Transverse colon (tissue), 4 donors: ENCODE data around the gene AVPI1. TPM values are rescaled to one million over a fixed set of nuclear protein-coding genes. Genes with fewer than 3 reads are reported as not detected.

Source experiments
- DNase-seq: peaks from one replicate; pipeline ENCODE4 v3.0.0-alpha.2; 2019
- H3K27ac ChIP-seq, 4 donors: fragments of 200-600 bp; sonication (generic); 2 replicates each; pipeline ENCODE4 v1.5.1; 2016 to 2018; ENCODE audit warnings: inconsistent platforms in 4 of 4
- H3K27me3 ChIP-seq: fragments of 200-600 bp; sonication (generic); 2 replicates; pipeline ENCODE4 v1.5.1; 2017; ENCODE audit warnings: inconsistent platforms
- H3K36me3 ChIP-seq, 4 donors: fragments of 200-600 bp; sonication (generic); 2 replicates each; pipeline ENCODE4 v1.5.1; 2017 to 2019; ENCODE audit warnings: inconsistent platforms in 4 of 4
- H3K4me1 ChIP-seq, 4 donors: fragments of 200-600 bp; sonication (generic); 2 replicates each; pipeline ENCODE4 v1.5.1; 2017 to 2020; ENCODE audit warnings: inconsistent platforms in 4 of 4
- H3K4me3 ChIP-seq, 4 donors: fragments of 200-600 bp; sonication (generic); 1 replicate in 1 of 4; 2 replicates in 3 of 4; pipeline versions ENCODE4 v1.5.1 to v1.6.1; 2017 to 2019; ENCODE audit warnings: inconsistent platforms in 4 of 4
- H3K9me3 ChIP-seq, 2 donors: fragments of 200-600 bp; sonication (generic); 2 replicates each; pipeline ENCODE4 v1.5.1; 2017 to 2019; ENCODE audit warnings: inconsistent platforms in 2 of 2
- EP300 ChIP-seq: sonication (generic); formaldehyde crosslinking; IDR thresholded peaks from one replicate; pipeline ENCODE4 v1.6.1; 2017; ENCODE audit warnings: antibody characterized with exemption, low read depth
- POLR2A ChIP-seq: fragments of 450-650 bp; IDR thresholded peaks from one replicate; pipeline ENCODE4 v1.6.1; 2016; ENCODE audit warnings: antibody characterized with exemption, mild to moderate bottlenecking, moderate library complexity
- POLR2AphosphoS5 ChIP-seq, 3 donors: sonication (generic); formaldehyde crosslinking; IDR thresholded peaks; one replicate each; pipeline ENCODE4 v1.6.1; 2016; ENCODE audit warnings: antibody characterized with exemption in 3 of 3
- WGBS, 2 donors: methylation state at CpG; one replicate each; pipeline ENCODE4 v1.1.5; 2018; ENCODE audit warnings: low coverage in 1 of 2; 5-methylcytosine and 5-hydroxymethylcytosine counted together
- in situ Hi-C, 4 donors: fragments of 200-750 bp; cut with MboI; loops; one replicate each; pipeline versions ENCODE4 v1.15.0 to v1.15.1; 2017; ENCODE audit warnings: low sequenced_read_pairs in 3 of 4, low pct_ligation_motif_present in 1 of 4, low pct_unique_long_range_greater_than_20kb in 1 of 4
- intact Hi-C: fragments of 100-400 bp; cut with DNase I; formaldehyde crosslinking; loops from one replicate; pipeline ENCODE4 v1.15.1; 2023; ENCODE audit warnings: low total_unique reads
- total RNA-seq, 4 donors: library from RNA; depleted of rRNA; stranded (reverse); fragments of >200 nt; gene quantifications; one replicate each; pipeline ENCODE4 v1.1.0, GENCODE V29; 2016
- TF ChIP-seq, protein P1 (sequence below), 5 experiments: fragments of 200-600 bp in 3 of 5; fragments of 450-650 bp in 2 of 5; sonication (generic) in 3 of 5; IDR thresholded peaks; 1 replicate in 2 of 5; 2 replicates in 3 of 5; pipeline ENCODE4 v1.5.1; 2016 to 2017; ENCODE audit warnings: antibody characterized with exemption in 5 of 5, inconsistent platforms in 3 of 5, mild to moderate bottlenecking in 2 of 5, moderate library complexity in 1 of 5

The AVPI1 gene
- total RNA-seq, 4 donors from 2014 or later = 24.3 to 79.3 (median 47.9) TPM

GRCh38 chr10:97682042-97682441, 5.0 kb downstream of the AVPI1 start:
- peaks cover 0 to 9% (median 0%) of the 10 kb centered on the region in 4 donors for H3K36me3 ChIP-seq
- intact Hi-C loops = no loop called here
- no peaks in the 10 kb centered on the region for H3K27me3 ChIP-seq
- no peak overlapping the region for H3K4me3 ChIP-seq
- peak overlapping the region; percentile 90 to 93 (median 92) for H3K27ac ChIP-seq
- 70 to 78% methylated on average over 3 to 4 of the region's 4 CpGs for WGBS, 2 donors
- H3K9me3 ChIP-seq = no peaks in the 10 kb centered on the region
- TF ChIP-seq EP300 (no peak), POLR2AphosphoS5 (IDR thresholded peaks at IDR 0.05) (peak in 1 of 3 donors; percentile 37)
- TF ChIP-seq, protein P1, sequence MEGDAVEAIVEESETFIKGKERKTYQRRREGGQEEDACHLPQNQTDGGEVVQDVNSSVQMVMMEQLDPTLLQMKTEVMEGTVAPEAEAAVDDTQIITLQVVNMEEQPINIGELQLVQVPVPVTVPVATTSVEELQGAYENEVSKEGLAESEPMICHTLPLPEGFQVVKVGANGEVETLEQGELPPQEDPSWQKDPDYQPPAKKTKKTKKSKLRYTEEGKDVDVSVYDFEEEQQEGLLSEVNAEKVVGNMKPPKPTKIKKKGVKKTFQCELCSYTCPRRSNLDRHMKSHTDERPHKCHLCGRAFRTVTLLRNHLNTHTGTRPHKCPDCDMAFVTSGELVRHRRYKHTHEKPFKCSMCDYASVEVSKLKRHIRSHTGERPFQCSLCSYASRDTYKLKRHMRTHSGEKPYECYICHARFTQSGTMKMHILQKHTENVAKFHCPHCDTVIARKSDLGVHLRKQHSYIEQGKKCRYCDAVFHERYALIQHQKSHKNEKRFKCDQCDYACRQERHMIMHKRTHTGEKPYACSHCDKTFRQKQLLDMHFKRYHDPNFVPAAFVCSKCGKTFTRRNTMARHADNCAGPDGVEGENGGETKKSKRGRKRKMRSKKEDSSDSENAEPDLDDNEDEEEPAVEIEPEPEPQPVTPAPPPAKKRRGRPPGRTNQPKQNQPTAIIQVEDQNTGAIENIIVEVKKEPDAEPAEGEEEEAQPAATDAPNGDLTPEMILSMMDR (IDR thresholded peaks at IDR 0.05) = no peak
- in situ Hi-C loops = loop anchor here in 1 of 4 donors (10.0 kb wide), 1 partner anchor 53 kb away; the partner anchor contains the start of gene ZFYVE27
- DNase-seq = peak; percentile 49
- H3K4me1 ChIP-seq = peaks cover 11 to 58% (median 47%) of the 10 kb centered on the region in 4 donors

- in situ Hi-C loops = no loop called here
- Histone ChIP-seq H3K4me3 (no peak overlapping the region), H3K27me3 (no peaks in the 10 kb centered on the region), H3K4me1 (peaks cover 11 to 48% (median 34%) of the 10 kb centered on the region in 4 donors), H3K9me3 (no peaks in the 10 kb centered on the region), H3K36me3 (peaks cover 0 to 26% (median 2%) of the 10 kb centered on the region in 4 donors), H3K27ac (no peak overlapping the region)
- DNase-seq = no peak
- intact Hi-C loops = no loop called here
- TF ChIP-seq POLR2AphosphoS5 (IDR thresholded peaks at IDR 0.05) (peak in 1 of 3 donors; percentile 51), EP300 (no peak)
- 87% methylated on average over 16 of the region's 16 CpGs; no CpG with 5 or more reads in 1 of the 2 donors for whole genome bisulfite sequencing, 2 donors
Measured at GRCh38 chr10:97679594-97679993, 7.4 kb downstream of the AVPI1 start.

GRCh38 chr10:97676770-97677581, 10.1 kb downstream of the AVPI1 start:
- DNase-seq = peak; percentile 53
- no peaks in the 10 kb centered on the region for H3K9me3 ChIP-seq
- peaks cover 0 to 34% (median 8%) of the 10 kb centered on the region in 4 donors for H3K36me3 ChIP-seq
- peak overlapping the region in 1 of 4 donors; percentile 7 for H3K27ac ChIP-seq
- WGBS, 2 donors = 93% methylated on average over 2 of the region's 2 CpGs; no CpG with 5 or more reads in 1 of the 2 donors
- peaks cover 0 to 22% (median 9%) of the 10 kb centered on the region in 4 donors for H3K4me1 ChIP-seq
- H3K27me3 ChIP-seq = no peaks in the 10 kb centered on the region
- intact Hi-C loops = no loop called here
- in situ Hi-C loops = no loop called here
- TF ChIP-seq POLR2AphosphoS5 (IDR thresholded peaks at IDR 0.05) (peak in 1 of 3 donors; percentile 13), POLR2A (no peak), EP300 (no peak)
- TF ChIP-seq, protein P1 (IDR thresholded peaks at IDR 0.05) = peak; percentile 89 to 94 (median 93)
- H3K4me3 ChIP-seq = no peak overlapping the region

- no peak overlapping the region for H3K4me3 ChIP-seq
- intact Hi-C loops = no loop called here
- no peak overlapping the region for H3K27ac ChIP-seq
- WGBS, 2 donors = 78 to 81% methylated on average over 3 to 5 of the region's 9 CpGs
- peaks cover 0 to 34% (median 8%) of the 10 kb centered on the region in 4 donors for H3K36me3 ChIP-seq
- H3K27me3 ChIP-seq = no peaks in the 10 kb centered on the region
- no peak for DNase-seq
- peaks cover 0 to 10% (median 3%) of the 10 kb centered on the region in 4 donors for H3K4me1 ChIP-seq
- in situ Hi-C loops = no loop called here
- TF ChIP-seq EP300 (no peak), POLR2AphosphoS5 (IDR thresholded peaks at IDR 0.05) (no peak), POLR2A (no peak)
- TF ChIP-seq, protein P1 (IDR thresholded peaks at IDR 0.05) = no peak
- H3K9me3 ChIP-seq = no peaks in the 10 kb centered on the region
Measured at GRCh38 chr10:97675222-97675621, 11.8 kb downstream of the AVPI1 start.
